ENCODE data around the gene RECQL5.

RECQL5 gene

GRCh38 chr17:75631353-75631752 is 35.6 kb downstream of the RECQL5 start:
- no peak for FAIRE-seq
- TF ChIP-seq CTCF (IDR thresholded peaks at IDR 0.05; ENCODE audit: insufficient read depth, missing control alignments) = no peak
- no peak for DNase-seq (ENCODE audit: insufficient read length, low spot score)

DNA sequence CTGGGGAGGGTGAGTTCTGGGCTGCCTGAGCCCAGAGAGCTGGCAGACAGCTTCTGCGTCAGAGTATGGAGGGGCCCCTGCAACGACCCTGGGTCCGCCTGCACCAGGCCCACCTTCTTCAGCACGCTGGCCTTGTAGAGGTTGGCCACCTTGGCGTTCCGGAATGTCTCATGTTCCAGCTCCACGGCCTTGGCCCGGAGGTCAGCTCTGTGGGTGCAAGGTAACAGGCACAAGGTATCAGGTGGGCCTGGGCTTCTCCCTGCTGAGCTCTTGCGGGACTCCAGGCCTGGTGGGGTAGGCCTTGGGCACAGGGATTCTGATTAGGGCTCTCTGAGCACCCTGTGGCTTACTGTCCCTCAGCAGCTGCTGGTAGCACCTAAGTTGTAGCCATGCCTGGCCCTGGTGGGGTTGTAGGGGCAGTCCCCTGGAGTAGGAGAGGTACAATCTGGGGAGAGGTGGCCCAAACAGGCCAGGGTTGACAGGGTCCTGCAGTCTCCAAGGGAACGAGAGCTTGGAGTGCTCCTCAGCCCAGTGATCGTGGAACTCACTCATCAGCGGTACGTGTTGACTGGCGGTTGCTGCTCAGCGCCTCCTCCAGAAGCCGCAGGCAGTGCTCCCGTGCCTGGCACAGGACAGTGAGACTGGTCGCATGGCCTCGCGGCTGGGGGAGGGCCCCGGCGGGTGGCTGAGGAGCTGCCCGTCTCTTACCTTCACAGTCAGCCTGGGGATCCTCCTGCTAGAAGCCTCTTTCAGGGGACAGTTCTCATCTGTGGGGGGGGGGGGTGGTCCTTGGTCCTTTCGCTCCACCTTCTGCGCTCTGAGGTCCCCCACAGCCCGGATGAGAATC is 36.7 kb downstream of the RECQL5 start:
- DNase-seq (ENCODE audit: insufficient read length, low spot score) (no peak), FAIRE-seq (no peak)
- no peak for TF ChIP-seq CTCF (IDR thresholded peaks at IDR 0.05; ENCODE audit: insufficient read depth, missing control alignments)

DNA sequence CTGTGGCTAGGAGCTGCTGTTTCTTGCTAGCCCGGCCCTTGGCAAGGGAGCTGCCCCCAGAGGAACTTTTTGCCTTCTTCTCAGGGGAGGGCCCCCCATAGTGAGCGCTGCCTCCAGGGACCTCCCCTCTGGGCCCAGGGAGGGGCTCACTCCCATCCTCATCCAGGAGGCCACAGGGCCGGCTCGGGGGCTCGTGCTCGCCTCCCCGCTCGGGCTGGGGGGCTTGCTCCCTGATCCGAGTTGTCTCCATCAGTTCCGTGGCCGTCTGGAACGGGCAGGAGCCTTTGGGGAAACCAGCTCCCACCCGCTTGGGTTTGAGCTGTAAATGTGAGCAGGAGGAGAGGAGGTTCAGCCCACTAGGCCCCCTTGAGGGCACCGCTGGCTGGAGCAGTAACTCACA is 37.8 kb downstream of the RECQL5 start:
- no peak for FAIRE-seq
- no peak for DNase-seq (ENCODE audit: insufficient read length, low spot score)
- TF ChIP-seq CTCF (IDR thresholded peaks at IDR 0.05; ENCODE audit: insufficient read depth, missing control alignments) = no peak

DNA sequence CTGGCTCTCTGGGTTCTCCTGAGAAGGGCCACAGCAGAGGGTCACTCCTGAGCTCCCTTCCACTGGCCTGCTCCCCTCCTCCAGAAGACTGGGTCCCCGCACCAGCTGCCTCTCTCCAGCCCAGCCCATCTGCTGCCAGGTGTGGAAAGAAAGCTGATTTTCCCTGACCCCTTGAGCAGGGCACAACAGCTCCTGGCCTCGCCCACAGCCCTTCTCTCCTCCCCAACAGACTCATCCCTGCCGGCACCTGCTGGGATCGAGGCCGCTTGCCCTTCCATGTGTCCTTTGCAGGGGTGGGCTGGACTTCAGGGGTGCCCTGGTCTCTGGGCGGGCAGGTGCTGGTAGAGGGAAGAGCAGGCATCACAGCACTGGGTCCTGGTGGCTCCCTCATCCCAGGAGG is 38.5 kb downstream of the RECQL5 start:
- no peak for TF ChIP-seq CTCF (IDR thresholded peaks at IDR 0.05; ENCODE audit: insufficient read depth, missing control alignments)
- FAIRE-seq (no peak), DNase-seq (ENCODE audit: insufficient read length, low spot score) (no peak)

DNA sequence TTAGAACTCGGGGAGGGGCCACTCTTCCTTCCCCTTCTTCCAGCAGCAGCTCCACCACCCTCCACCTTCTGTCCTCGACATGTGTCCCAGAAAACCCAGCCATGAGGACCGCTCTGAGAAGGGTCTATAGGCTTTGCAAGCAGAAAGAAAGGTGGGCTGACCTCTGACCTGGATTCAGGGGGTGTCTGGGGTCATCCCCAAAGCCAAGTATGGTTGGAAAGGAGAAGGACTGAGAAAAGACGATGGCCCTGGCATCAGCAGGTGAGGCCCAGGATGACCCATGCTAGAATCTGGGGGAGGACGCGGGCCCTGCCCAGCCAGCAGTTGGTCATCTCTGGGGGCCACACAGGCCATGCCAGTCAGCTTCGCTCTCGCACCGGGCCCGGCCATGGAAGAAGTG is 39.9 kb downstream of the RECQL5 start:
- FAIRE-seq = no peak
- no peak for TF ChIP-seq CTCF (IDR thresholded peaks at IDR 0.05; ENCODE audit: insufficient read depth, missing control alignments)
- no peak for DNase-seq (ENCODE audit: insufficient read length, low spot score)

- TF ChIP-seq CTCF (IDR thresholded peaks at IDR 0.05; ENCODE audit: insufficient read depth, missing control alignments) = no peak
- DNase-seq (ENCODE audit: insufficient read length, low spot score) (no peak), FAIRE-seq (no peak)
Observed at GRCh38 chr17:75626496-75627038, 40.4 kb downstream of the RECQL5 start.

All from D721Med (cell line).